Esophagus squamous epithelium (tissue), 4 donors: Measurements from ENCODE around the gene HKDC1.

ENCODE experiments used
- CTCF ChIP-seq, 6 experiments: fragments of 450-650 bp in 4 of 6; fragments of 200-600 bp in 2 of 6; sonication (generic) in 2 of 6; IDR thresholded peaks; one replicate each; pipeline ENCODE4 v1.5.1; 2016 to 2019; ENCODE audit warnings: antibody characterized with exemption in 6 of 6, mild to moderate bottlenecking in 4 of 6, moderate library complexity in 4 of 6
- POLR2A ChIP-seq, 4 donors: fragments of 450-650 bp; IDR thresholded peaks; one replicate each; pipeline ENCODE4 v1.6.1; 2017; ENCODE audit warnings: antibody characterized with exemption in 4 of 4, mild to moderate bottlenecking in 4 of 4, moderate library complexity in 3 of 4

GRCh38 chr10:69270990-69271389 lies 50.9 kb downstream of the HKDC1 start:
- TF ChIP-seq CTCF (IDR thresholded peaks at IDR 0.05) = no peak
- TF ChIP-seq POLR2A (IDR thresholded peaks at IDR 0.05) = no peak
